HG03280 (cell line): ENCODE measurements around the gene RIMBP2.
"Not testable (repeated sequence)": the region's sequence is repeated elsewhere in the genome, so short reads cannot be mapped to it uniquely, and the experiment has no call there.

ENCODE experiments used
- ATAC-seq: cut with Tn5 transposase; IDR thresholded peaks from one replicate; pipeline ENCODE4 v1.9.1; 2021; ENCODE audit warnings: mild to moderate bottlenecking, moderate library complexity; ENCODE audit not compliant: unreplicated experiment

RIMBP2 gene

GRCh38 chr12:130663514-130663913 lies 52.6 kb downstream of the RIMBP2 start:
- ATAC-seq, result no peak

DNA sequence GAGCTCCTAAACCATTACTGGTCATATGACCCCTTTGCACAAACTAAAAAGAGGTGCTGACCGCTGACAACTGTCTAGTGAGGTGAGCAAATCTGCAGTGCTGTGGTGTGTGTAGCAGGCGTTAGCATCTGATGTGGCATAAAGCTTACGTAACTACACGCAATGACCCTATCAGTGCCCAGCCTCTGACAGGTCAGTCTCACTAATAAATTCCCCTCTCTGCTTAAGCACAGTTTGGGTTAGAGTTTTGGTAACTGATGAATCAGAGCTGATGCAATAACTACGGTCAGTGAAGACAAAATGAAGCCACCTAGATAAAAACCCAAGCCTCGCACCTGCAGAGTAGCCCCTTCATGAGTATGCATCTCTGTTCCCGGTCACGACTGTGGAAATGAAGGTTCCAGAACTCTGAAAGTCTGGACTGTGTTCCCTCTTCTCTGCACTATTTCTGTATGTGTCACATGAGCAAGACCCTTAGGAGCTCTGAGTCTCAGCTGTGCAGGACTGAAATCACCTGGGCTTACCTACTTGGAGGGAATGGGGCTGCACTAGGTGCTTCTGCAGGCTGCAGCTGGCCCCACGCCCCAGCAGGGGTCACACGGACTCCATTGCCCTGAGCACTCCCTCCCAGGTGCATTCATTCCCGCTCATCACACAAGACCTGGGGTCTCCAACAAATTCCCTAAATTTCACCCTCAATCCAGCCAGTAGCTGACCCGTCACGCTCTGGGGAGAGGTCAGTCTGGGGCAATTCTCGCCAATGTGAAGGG lies 54.4 kb downstream of the RIMBP2 start:
- ATAC-seq, result no peak

DNA sequence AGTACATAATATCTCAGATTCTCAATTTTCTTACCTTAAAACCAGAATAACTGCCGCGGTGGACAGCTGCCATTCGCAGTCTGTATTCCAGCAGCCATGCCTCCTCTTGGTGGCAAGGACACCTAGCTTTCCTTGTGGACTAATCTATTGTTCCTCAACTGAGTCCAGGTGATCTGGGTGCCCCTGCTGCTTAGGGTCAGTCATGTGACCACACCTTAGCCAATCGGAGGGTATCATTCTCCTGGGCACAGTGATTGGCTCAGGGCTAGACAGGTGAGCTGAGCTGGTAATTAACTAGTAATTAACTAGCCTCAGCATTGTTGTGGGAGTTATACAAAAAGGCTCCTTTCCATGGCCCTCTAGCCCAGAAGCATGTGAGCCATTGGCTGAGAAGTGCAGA lies 55.0 kb downstream of the RIMBP2 start:
- ATAC-seq, result no peak

GRCh38 chr12:130658145-130658911 lies 57.8 kb downstream of the RIMBP2 start:
- no peak for ATAC-seq

- no peak for ATAC-seq
These were observed 59.7 kb downstream of the RIMBP2 start for GRCh38 chr12:130656411-130656810.

DNA sequence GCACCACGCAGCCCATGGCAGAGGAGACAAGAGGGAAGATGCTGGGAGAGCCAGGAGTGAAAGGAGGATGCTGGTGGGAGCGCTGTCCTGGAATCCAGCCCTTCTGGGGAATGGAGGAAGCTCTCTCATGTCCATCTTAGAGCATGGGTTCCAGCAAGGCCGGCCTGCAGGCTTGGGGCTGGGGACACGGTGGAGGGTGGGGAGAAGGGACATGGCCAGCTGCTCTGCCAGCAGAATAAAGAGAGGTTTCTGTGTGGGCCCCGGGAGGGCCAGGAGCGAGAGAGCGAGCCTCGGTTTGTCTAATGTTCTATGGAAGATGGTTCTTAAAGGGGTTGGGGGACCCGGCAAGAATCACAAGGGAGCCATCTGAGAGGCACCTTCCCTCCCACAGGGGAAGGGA lies 60.2 kb downstream of the RIMBP2 start:
- no peak for ATAC-seq

- ATAC-seq, result no peak
These were observed 61.1 kb downstream of the RIMBP2 start for GRCh38 chr12:130655010-130655409.

GRCh38 chr12:130651188-130651959 lies 64.7 kb downstream of the RIMBP2 start:
- ATAC-seq, result no peak

DNA sequence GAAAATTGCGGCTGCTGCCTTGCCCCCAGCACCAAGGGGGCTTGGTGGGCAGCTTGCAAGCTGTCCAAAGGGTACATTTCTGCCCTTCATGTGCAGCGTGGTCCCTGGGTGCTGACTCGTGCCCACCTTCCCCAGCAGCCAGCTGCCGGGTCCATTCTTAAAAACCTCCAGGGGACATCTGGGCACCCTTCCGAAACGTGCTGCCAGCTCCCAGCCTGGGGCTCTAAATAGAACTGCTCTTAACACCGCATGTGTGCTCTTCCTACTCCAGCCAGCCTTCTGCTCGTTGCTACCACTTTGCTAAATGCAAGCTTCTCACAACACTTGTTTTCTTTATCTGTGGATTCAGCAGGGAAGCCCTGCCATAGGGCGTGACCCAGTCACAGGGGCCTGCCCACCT lies 66.0 kb downstream of the RIMBP2 start:
- no peak for ATAC-seq

- no peak for ATAC-seq
These were observed 66.7 kb downstream of the RIMBP2 start for GRCh38 chr12:130649101-130650045.

DNA sequence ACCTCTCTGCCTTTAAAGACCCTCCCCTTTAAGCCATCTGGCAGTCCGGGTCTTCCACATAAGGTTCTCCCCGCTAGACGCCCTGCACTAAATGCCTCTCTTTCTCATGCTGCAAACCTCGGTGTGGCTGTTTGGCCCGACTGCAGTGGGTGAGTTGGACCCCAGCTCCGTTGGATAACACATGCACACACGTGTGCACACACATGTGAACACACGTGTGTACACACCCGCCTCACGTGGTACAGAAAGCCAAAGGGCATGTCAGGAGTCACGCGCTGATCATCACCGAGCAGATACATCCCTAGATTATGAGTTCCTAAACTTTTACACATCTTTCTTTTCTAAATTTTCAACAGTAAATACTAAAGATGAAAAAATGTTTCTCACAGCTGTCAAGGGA lies 68.3 kb downstream of the RIMBP2 start:
- no peak for ATAC-seq

- no peak for ATAC-seq
These were observed 69.3 kb downstream of the RIMBP2 start for GRCh38 chr12:130646716-130647370.

- not testable (repeated sequence) for ATAC-seq
These were observed 69.9 kb downstream of the RIMBP2 start for GRCh38 chr12:130646191-130646590.

DNA sequence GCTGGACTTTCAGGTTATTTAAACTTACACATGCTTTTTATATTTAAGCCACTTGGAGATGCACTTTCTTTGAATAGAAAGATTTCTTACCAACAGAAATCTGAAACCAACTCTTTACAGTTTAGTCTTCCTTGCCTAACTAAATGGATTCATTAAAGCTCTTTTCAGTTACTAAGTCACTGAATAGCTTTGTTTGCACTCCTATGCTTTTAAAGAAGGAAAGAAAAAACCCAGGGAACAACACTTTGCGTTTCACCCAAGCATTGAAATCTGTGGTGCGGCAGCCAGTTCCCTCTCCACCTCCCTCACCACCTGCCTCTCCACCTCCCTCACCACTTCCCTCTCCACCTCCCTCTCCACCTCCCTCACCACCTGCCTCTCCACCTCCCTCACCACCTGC lies 70.3 kb downstream of the RIMBP2 start:
- ATAC-seq, result no peak

DNA sequence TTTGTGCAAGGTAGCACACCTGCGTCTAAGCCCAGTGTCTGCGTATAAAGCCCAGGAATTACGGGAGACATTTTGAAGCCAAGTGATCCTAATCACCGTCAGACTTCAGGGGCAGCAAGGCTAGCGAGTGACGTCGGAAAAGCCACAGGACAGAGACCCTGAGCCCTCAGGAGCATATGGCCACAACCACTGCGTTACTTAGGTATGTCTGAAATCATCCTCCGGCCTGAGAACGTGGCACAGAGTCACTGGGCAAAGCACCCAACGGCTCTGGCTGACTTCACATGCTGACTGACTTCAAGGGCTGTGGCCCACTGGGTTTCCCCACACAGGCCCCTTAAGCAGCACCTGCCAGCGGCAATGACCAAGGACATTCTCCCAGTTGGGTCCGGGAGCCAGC lies 71.5 kb downstream of the RIMBP2 start:
- ATAC-seq, result no peak

DNA sequence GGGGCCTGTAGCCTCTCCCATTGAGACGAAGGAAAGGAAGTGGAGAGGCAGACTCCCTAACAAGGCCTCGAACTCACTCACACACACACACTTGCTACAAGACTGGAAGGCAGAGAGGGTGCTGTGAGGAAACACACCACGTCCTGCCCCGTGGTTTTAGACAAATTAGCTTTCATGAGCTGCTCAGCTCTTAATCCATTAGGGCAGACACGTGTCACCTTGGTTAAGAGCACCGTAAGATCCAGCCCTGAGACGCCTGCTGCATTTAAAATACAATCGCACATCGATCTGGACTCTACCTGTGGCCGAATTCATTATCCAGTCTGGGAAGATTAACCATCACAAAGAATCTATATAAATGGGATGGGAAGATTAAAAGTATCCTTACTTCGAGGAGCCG lies 72.0 kb downstream of the RIMBP2 start:
- no peak for ATAC-seq

DNA sequence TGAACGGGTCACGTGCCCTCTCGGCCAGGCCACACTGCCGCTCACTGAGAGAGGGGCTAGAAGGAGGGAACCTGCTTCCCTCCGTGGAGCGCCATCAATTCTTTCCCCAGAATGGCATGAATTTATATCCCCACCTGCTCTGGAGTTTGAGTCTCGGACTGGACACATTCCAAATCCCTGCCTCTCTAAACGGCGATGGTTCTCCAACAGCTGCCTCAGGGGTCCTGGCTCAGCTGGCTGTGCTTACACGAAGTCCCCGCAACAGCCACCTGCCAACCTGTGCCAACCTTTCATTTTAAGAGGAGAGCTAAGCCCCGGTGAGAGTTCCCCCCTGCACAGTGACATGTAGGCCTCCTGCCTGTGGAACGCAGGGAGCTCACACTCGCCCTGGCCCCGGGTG lies 73.2 kb downstream of the RIMBP2 start:
- no peak for ATAC-seq

- ATAC-seq, result no peak
These were observed 74.4 kb downstream of the RIMBP2 start for GRCh38 chr12:130641533-130642184.

- no peak for ATAC-seq
These were observed 75.2 kb downstream of the RIMBP2 start for GRCh38 chr12:130640901-130641300.
